Stimulated activated CD8-positive, alpha-beta memory T cell treated with anti-CD3 and anti-CD28 coated beads, Interleukin-7, amount 100 ng/mL, for 1 hour (primary cell): ENCODE data around the gene IGF1R.

ENCODE experiments used
- DNase-seq, 2 donors: peaks; one replicate each; pipeline ENCODE4 v3.0.0-alpha.2; 2020; ENCODE audit warnings: low read depth in 2 of 2

Gene IGF1R

GRCh38 chr15:98705070-98705469 is 56.7 kb downstream of the IGF1R start:
- no peak for DNase-seq

GRCh38 chr15:98706387-98706786 is 58.0 kb downstream of the IGF1R start:
- no peak for DNase-seq

GRCh38 chr15:98706986-98707385 is 58.6 kb downstream of the IGF1R start:
- DNase-seq: no peak

GRCh38 chr15:98708037-98708590 is 59.8 kb downstream of the IGF1R start:
- no peak for DNase-seq

- no peak for DNase-seq
These were observed 63.5 kb downstream of the IGF1R start for GRCh38 chr15:98711810-98712209.

GRCh38 chr15:98712845-98713584 is 64.7 kb downstream of the IGF1R start:
- DNase-seq: no peak

GRCh38 chr15:98713585-98714001 is 65.3 kb downstream of the IGF1R start:
- DNase-seq: no peak

GRCh38 chr15:98714922-98715321 is 66.6 kb downstream of the IGF1R start:
- no peak for DNase-seq

GRCh38 chr15:98715401-98715800 is 67.1 kb downstream of the IGF1R start:
- no peak for DNase-seq

- no peak for DNase-seq
These were observed 67.6 kb downstream of the IGF1R start for GRCh38 chr15:98715890-98716443.

- DNase-seq: no peak
These were observed 69.0 kb downstream of the IGF1R start for GRCh38 chr15:98717371-98717770.

- no peak for DNase-seq
These were observed 69.6 kb downstream of the IGF1R start for GRCh38 chr15:98717942-98718341.

- no peak for DNase-seq
These were observed 70.2 kb downstream of the IGF1R start for GRCh38 chr15:98718426-98719136.

GRCh38 chr15:98719137-98719740 is 70.9 kb downstream of the IGF1R start:
- no peak for DNase-seq

GRCh38 chr15:98720031-98720430 is 71.7 kb downstream of the IGF1R start:
- DNase-seq: no peak

- DNase-seq: no peak
These were observed 72.5 kb downstream of the IGF1R start for GRCh38 chr15:98720577-98721565.

- no peak for DNase-seq
These were observed 73.9 kb downstream of the IGF1R start for GRCh38 chr15:98722209-98722608.

- DNase-seq: no peak
These were observed 74.3 kb downstream of the IGF1R start for GRCh38 chr15:98722645-98723044.

- DNase-seq: no peak
These were observed 74.9 kb downstream of the IGF1R start for GRCh38 chr15:98723195-98723594.

GRCh38 chr15:98724048-98724447 is 75.7 kb downstream of the IGF1R start:
- no peak for DNase-seq

- no peak for DNase-seq
These were observed 76.2 kb downstream of the IGF1R start for GRCh38 chr15:98724494-98724893.
